HFFc6 (cell line): ENCODE measurements around the gene SLAMF7. TPM values are rescaled to one million over a fixed set of nuclear protein-coding genes. Genes with fewer than 3 reads are reported as not detected.

Experiments used
- DNase-seq: peaks from one replicate; pipeline ENCODE4 v3.0.0-alpha.2; 2018
- H3K27ac Mint-ChIP-seq: 2 replicates; pipeline ENCODE4 v1.8.0; 2020; ENCODE audit warnings: mild to moderate bottlenecking, mixed read lengths
- H3K27me3 Mint-ChIP-seq: 2 replicates; pipeline ENCODE4 v1.8.0; 2021; ENCODE audit warnings: mild to moderate bottlenecking, moderate library complexity, mixed read lengths; ENCODE audit not compliant: insufficient read depth
- H3K36me3 Mint-ChIP-seq: 2 replicates; pipeline ENCODE4 v1.8.0; 2021; ENCODE audit warnings: low read depth, mixed read lengths
- H3K4me1 Mint-ChIP-seq: 2 replicates; pipeline ENCODE4 v1.8.0; 2020; ENCODE audit warnings: low read depth, mixed read lengths
- H3K4me3 Mint-ChIP-seq: 2 replicates; pipeline ENCODE4 v1.8.0; 2020; ENCODE audit warnings: mild to moderate bottlenecking, moderate library complexity, mixed read lengths
- H3K9me3 Mint-ChIP-seq: 2 replicates; pipeline ENCODE4 v1.8.0; 2020; ENCODE audit warnings: mild to moderate bottlenecking, mixed read lengths
- CTCF ChIP-seq: fragments of 200-600 bp; sonication (generic); IDR thresholded peaks from 2 replicates; pipeline ENCODE4 v1.5.0; 2021; ENCODE audit warnings: antibody characterized with exemption, mild to moderate bottlenecking
- total RNA-seq, 6 experiments: library from RNA; stranded (reverse); fragmentation: NEBNext Ultra II Directional; extraction: Animal tissue kit (Norgen Biotek cat#: 25700); gene quantifications; 2 replicates in 1 of 6; 3 replicates in 5 of 6; pipeline ENCODE4 v1.2.3, GENCODE V29; 2021

Gene SLAMF7
- total RNA-seq, 6 experiments from 2014 or later, result not detected

GRCh38 chr1:160800645-160801408 is 61.8 kb downstream of the SLAMF7 start:
- Mint-ChIP-seq H3K4me3 (no peak overlapping the region), H3K27ac (no peak overlapping the region), H3K27me3 (peaks cover 8% of the 10 kb centered on the region), H3K9me3 (no peaks in the 10 kb centered on the region; the same call in 1 of the 2 replicates), H3K36me3 (no peaks in the 10 kb centered on the region), H3K4me1 (no peaks in the 10 kb centered on the region)
- DNase-seq, result no peak
- no peak for TF ChIP-seq CTCF

- Mint-ChIP-seq H3K27ac (no peak overlapping the region), H3K36me3 (no peaks in the 10 kb centered on the region), H3K27me3 (peaks cover 8% of the 10 kb centered on the region), H3K4me1 (no peaks in the 10 kb centered on the region), H3K4me3 (no peak overlapping the region), H3K9me3 (no peaks in the 10 kb centered on the region; the same call in none of the 2 replicates)
- DNase-seq, result no peak
- TF ChIP-seq CTCF, result no peak
These were observed 63.0 kb downstream of the SLAMF7 start for GRCh38 chr1:160801836-160802580.

Other genes with a start within 250 kb of the SLAMF7 start
- not detected for gene SLAMF6, start 216.0 kb upstream of the SLAMF7 start, total RNA-seq
- gene CD84, start 159.8 kb upstream of the SLAMF7 start, total RNA-seq, result not detected
- gene SLAMF1, start 92.2 kb upstream of the SLAMF7 start, total RNA-seq, result not detected
- gene CD48, start 27.4 kb upstream of the SLAMF7 start, total RNA-seq, result not detected
- not detected for gene LY9, start 56.9 kb downstream of the SLAMF7 start, total RNA-seq
- not detected for gene CD244, start 123.6 kb downstream of the SLAMF7 start, total RNA-seq
- not detected for gene ITLN1, start 145.9 kb downstream of the SLAMF7 start, total RNA-seq
- gene ITLN2, start 215.6 kb downstream of the SLAMF7 start, total RNA-seq, result not detected